ENCODE results near the gene LYST.

The LYST gene

GRCh38 chr1:235911300-235911662 lies 44.6 kb upstream of the LYST start:
- Histone ChIP-seq H3K9ac (ENCODE audit: low read length) (no peak overlapping the region), H3K79me2 (ENCODE audit: insufficient read depth, low read length) (no peaks in the 10 kb centered on the region), H3K9me2 (ENCODE audit: low read depth, low read length) (no peaks in the 10 kb centered on the region), H3K27me3 (ENCODE audit: insufficient read depth, low read length) (no peaks in the 10 kb centered on the region), H3K4me1 (ENCODE audit: insufficient read depth, low read length, severe bottlenecking) (no peaks in the 10 kb centered on the region), H2AFZ (ENCODE audit: low read length) (no peak overlapping the region), H3K27ac (ENCODE audit: low read depth, low read length, poor library complexity, severe bottlenecking) (no peak overlapping the region), H3K36me3 (ENCODE audit: insufficient read depth, low read length) (no peaks in the 10 kb centered on the region), H4K20me1 (ENCODE audit: insufficient read depth, low read length) (no peaks in the 10 kb centered on the region), H3K4me2 (ENCODE audit: low read length) (no peak overlapping the region), H3K9me3 (ENCODE audit: low read length) (no peaks in the 10 kb centered on the region), H3K4me3 (ENCODE audit: low read depth, low read length, poor library complexity, severe bottlenecking) (no peak overlapping the region), H3F3A (ENCODE audit: insufficient read depth, low read length) (no peaks in the 10 kb centered on the region)
- TF ChIP-seq EZH2 (IDR thresholded peaks at IDR 0.05; ENCODE audit: borderline replicate concordance, low read length) (no peak), CTCF (IDR thresholded peaks at IDR 0.05; ENCODE audit: low read length) (no peak)

- Histone ChIP-seq H3K9me2 (ENCODE audit: low read depth, low read length) (no peaks in the 10 kb centered on the region), H2AFZ (ENCODE audit: low read length) (no peak overlapping the region), H3K9me3 (ENCODE audit: low read length) (no peaks in the 10 kb centered on the region), H3K9ac (ENCODE audit: low read length) (no peak overlapping the region), H3K4me3 (ENCODE audit: low read depth, low read length, poor library complexity, severe bottlenecking) (no peak overlapping the region), H3K4me2 (ENCODE audit: low read length) (no peak overlapping the region), H3K79me2 (ENCODE audit: insufficient read depth, low read length) (no peaks in the 10 kb centered on the region), H3K4me1 (ENCODE audit: insufficient read depth, low read length, severe bottlenecking) (no peaks in the 10 kb centered on the region), H3K27ac (ENCODE audit: low read depth, low read length, poor library complexity, severe bottlenecking) (no peak overlapping the region), H3K36me3 (ENCODE audit: insufficient read depth, low read length) (no peaks in the 10 kb centered on the region), H3K27me3 (ENCODE audit: insufficient read depth, low read length) (no peaks in the 10 kb centered on the region), H3F3A (ENCODE audit: insufficient read depth, low read length) (no peaks in the 10 kb centered on the region), H4K20me1 (ENCODE audit: insufficient read depth, low read length) (no peaks in the 10 kb centered on the region)
- TF ChIP-seq CTCF (IDR thresholded peaks at IDR 0.05; ENCODE audit: low read length) (no peak), EZH2 (IDR thresholded peaks at IDR 0.05; ENCODE audit: borderline replicate concordance, low read length) (no peak)
Measured at GRCh38 chr1:235910357-235911299, 43.9 kb upstream of the LYST start.

- Histone ChIP-seq H3K27me3 (ENCODE audit: insufficient read depth, low read length) (no peaks in the 10 kb centered on the region), H3K4me2 (ENCODE audit: low read length) (no peak overlapping the region), H4K20me1 (ENCODE audit: insufficient read depth, low read length) (no peaks in the 10 kb centered on the region), H3K27ac (ENCODE audit: low read depth, low read length, poor library complexity, severe bottlenecking) (no peak overlapping the region), H3K4me3 (ENCODE audit: low read depth, low read length, poor library complexity, severe bottlenecking) (no peak overlapping the region), H3K9me2 (ENCODE audit: low read depth, low read length) (no peaks in the 10 kb centered on the region), H3K36me3 (ENCODE audit: insufficient read depth, low read length) (no peaks in the 10 kb centered on the region), H3K9ac (ENCODE audit: low read length) (no peak overlapping the region), H3K4me1 (ENCODE audit: insufficient read depth, low read length, severe bottlenecking) (no peaks in the 10 kb centered on the region), H3K9me3 (ENCODE audit: low read length) (no peaks in the 10 kb centered on the region), H3F3A (ENCODE audit: insufficient read depth, low read length) (no peaks in the 10 kb centered on the region), H3K79me2 (ENCODE audit: insufficient read depth, low read length) (no peaks in the 10 kb centered on the region), H2AFZ (ENCODE audit: low read length) (no peak overlapping the region)
- TF ChIP-seq EZH2 (IDR thresholded peaks at IDR 0.05; ENCODE audit: borderline replicate concordance, low read length) (no peak), CTCF (IDR thresholded peaks at IDR 0.05; ENCODE audit: low read length) (no peak)
Measured at GRCh38 chr1:235908742-235909520, 42.2 kb upstream of the LYST start.

Measured in OCI-LY1 (cell line).